Body of pancreas (tissue), 4 donors: ENCODE results near the gene STRC. TPM values are rescaled to one million over a fixed set of nuclear protein-coding genes. Genes with fewer than 3 reads are reported as not detected.
"Not testable (repeated sequence)": the region's sequence is repeated elsewhere in the genome, so short reads cannot be mapped to it uniquely, and the experiment has no call there.

ENCODE experiments used
- ATAC-seq: fragments of 150-250 bp; one replicate; pipeline ENCODE4 v1.9.1; 2016
- DNase-seq, 4 donors: peaks; one replicate each; pipeline ENCODE4 v3.0.0-alpha.2; 2019
- H3K27ac ChIP-seq, 4 donors: fragments of 200-600 bp; sonication (generic); 1 replicate in 3 of 4; 2 replicates in 1 of 4; pipeline versions ENCODE4 v1.5.1 to v1.6.1; 2016 to 2019; ENCODE audit warnings: mild to moderate bottlenecking in 1 of 4, mixed read lengths in 1 of 4, moderate library complexity in 1 of 4
- H3K27me3 ChIP-seq, 2 donors: fragments of 200-600 bp; sonication (generic); one replicate each; pipeline ENCODE4 v1.6.0; 2016; ENCODE audit warnings: mild to moderate bottlenecking in 1 of 2
- H3K36me3 ChIP-seq, 2 donors: fragments of 200-600 bp; sonication (generic); replicated peaks in 1 of 2; 2 replicates each; pipeline ENCODE4 v1.5.1; 2016; ENCODE audit warnings: low read depth in 2 of 2; ENCODE audit not compliant: insufficient read depth in 1 of 2
- H3K4me1 ChIP-seq: fragments of 200-600 bp; sonication (generic); one replicate; pipeline ENCODE4 v1.6.0; 2016
- H3K4me3 ChIP-seq, 2 donors: fragments of 200-600 bp; sonication (generic); 1 replicate in 1 of 2; 2 replicates in 1 of 2; pipeline ENCODE4 v1.5.1; 2016 to 2019
- H3K9me3 ChIP-seq, 3 donors: fragments of 200-600 bp; sonication (generic); 1 replicate in 2 of 3; 2 replicates in 1 of 3; pipeline ENCODE4 v1.5.1; 2016
- CTCF ChIP-seq, 7 experiments: fragments of 450-650 bp in 4 of 7; fragments of 200-600 bp in 3 of 7; sonication (generic) in 3 of 7; IDR thresholded peaks; one replicate each; pipeline ENCODE4 v1.5.1; 2016 to 2019; ENCODE audit warnings: antibody characterized with exemption in 7 of 7
- POLR2A ChIP-seq, 3 donors: fragments of 450-650 bp; IDR thresholded peaks; one replicate each; pipeline ENCODE4 v1.6.1; 2016; ENCODE audit warnings: antibody characterized with exemption in 3 of 3, mild to moderate bottlenecking in 2 of 3
- WGBS, 2 donors: methylation state at CpG; one replicate each; pipeline ENCODE4 v1.1.5; 2017; 5-methylcytosine and 5-hydroxymethylcytosine counted together
- intact Hi-C: fragments of 100-400 bp; cut with DNase I; formaldehyde crosslinking; loops from one replicate; pipeline ENCODE4 v1.15.1; 2023
- small RNA-seq: library from RNA; depleted of rRNA; stranded (forward); fragments of <200 nt; gene quantifications from one replicate; pipeline ENCODE3, GENCODE V24; 2016
- total RNA-seq, 2 donors: library from RNA; depleted of rRNA; stranded (reverse); fragments of >200 nt; gene quantifications; one replicate each; pipeline ENCODE4 v1.1.0, GENCODE V29; 2016

The STRC gene
- total RNA-seq, 2 donors from 2014 or later, result 0.66 TPM; not detected in 1

- H3K27me3 ChIP-seq, H3K9me3 ChIP-seq, ATAC-seq, H3K4me3 ChIP-seq, H3K4me1 ChIP-seq, H3K36me3 ChIP-seq, intact Hi-C loops, H3K27ac ChIP-seq, DNase-seq: not testable (repeated sequence)
- WGBS, 2 donors, result no CpG with 5 or more reads among the region's 2 CpGs
Observed at GRCh38 chr15:43566615-43567014, 52.0 kb downstream of the STRC start.

GRCh38 chr15:43563793-43564192 lies 54.8 kb downstream of the STRC start:
- H3K9me3 ChIP-seq, ATAC-seq, H3K4me3 ChIP-seq, H3K27ac ChIP-seq, DNase-seq, H3K4me1 ChIP-seq, H3K36me3 ChIP-seq, intact Hi-C loops, H3K27me3 ChIP-seq: not testable (repeated sequence)
- WGBS, 2 donors, result no CpG with 5 or more reads among the region's 8 CpGs

DNA sequence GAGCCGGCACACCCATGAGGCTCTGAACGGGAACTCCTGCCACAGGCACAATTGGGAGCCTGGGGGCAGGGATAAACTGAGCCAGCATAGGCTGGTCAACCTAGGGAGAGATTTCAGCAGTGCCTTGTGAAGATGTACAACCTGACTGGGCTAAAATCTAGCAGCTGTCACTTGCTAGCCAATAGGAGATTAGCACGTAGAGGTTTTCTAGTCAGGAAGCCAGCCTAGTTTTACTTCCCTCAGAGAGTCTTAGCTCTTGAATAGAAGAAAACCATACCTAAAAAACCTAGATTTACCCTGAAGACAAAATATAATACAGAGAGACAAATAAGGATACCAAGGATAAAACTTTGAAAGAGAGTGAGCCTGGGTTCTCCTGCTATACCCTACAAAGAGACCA lies 55.8 kb downstream of the STRC start:
- H3K9me3 ChIP-seq, H3K4me3 ChIP-seq, H3K27ac ChIP-seq, H3K36me3 ChIP-seq, intact Hi-C loops, H3K27me3 ChIP-seq, H3K4me1 ChIP-seq, ATAC-seq, DNase-seq: not testable (repeated sequence)
- WGBS, 2 donors, result no CpG with 5 or more reads among the region's 3 CpGs

DNA sequence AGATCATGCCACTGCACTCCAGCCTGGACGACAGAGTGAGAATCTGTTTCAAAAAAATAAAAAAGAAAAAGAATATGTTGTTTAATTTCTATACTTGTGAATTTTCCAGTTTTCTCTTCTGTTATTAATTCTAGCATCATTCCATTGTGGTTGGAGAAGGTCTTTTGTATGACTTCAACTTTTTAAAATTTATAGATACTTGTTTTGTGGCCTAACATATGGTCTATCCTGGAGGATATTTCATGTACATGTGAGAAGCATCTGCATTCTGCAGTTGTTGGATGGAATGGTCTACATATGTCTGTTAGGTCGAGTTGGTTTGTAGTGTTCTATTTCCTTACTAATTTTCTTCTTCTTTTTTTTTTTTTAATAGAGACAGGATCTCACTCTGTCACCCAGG lies 65.6 kb downstream of the STRC start:
- TF ChIP-seq CTCF (IDR thresholded peaks at IDR 0.05) (no peak), POLR2A (IDR thresholded peaks at IDR 0.05) (no peak)

DNA sequence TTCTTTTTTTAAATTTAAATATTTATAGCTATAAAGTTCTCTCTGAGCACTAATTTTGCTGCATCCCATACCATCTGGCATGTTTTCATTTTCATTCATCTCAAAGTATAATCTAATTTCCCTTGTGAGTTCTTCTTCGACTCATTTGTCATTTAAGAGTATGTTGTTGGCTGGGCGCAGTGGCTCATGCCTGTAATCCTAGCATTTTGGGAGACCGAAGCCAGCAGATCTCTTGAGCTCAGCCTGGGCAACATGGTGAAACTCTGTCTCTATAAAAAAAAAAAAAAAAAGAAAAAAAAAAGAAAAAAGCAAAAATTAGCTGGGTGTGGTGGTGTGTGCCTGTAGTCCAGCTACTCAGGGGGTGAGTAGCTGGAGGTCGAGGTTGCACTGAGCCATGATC lies 66.3 kb downstream of the STRC start:
- H3K9me3 ChIP-seq, result no peaks in the 10 kb centered on the region
- no peaks in the 10 kb centered on the region for H3K36me3 ChIP-seq
- no peaks in the 10 kb centered on the region for H3K4me1 ChIP-seq
- TF ChIP-seq CTCF (IDR thresholded peaks at IDR 0.05) (no peak), POLR2A (IDR thresholded peaks at IDR 0.05) (no peak)
- ATAC-seq (no peak), DNase-seq (no peak)
- H3K27ac ChIP-seq, result no peak overlapping the region
- H3K27me3 ChIP-seq, result no peaks in the 10 kb centered on the region
- 94 to 96% methylated on average over 4 of the region's 4 CpGs for WGBS, 2 donors
- H3K4me3 ChIP-seq, result no peak overlapping the region
- intact Hi-C loops, result no loop called here

More for the DNA sequence above, 65.6 kb downstream of the STRC start:
- ATAC-seq (no peak), DNase-seq (no peak)
- 73 to 78% methylated on average over 2 of the region's 2 CpGs for whole genome bisulfite sequencing, 2 donors
- no peak overlapping the region for H3K27ac ChIP-seq
- no peaks in the 10 kb centered on the region for H3K4me1 ChIP-seq
- H3K36me3 ChIP-seq, result no peaks in the 10 kb centered on the region
- H3K4me3 ChIP-seq, result no peak overlapping the region
- no peaks in the 10 kb centered on the region for H3K27me3 ChIP-seq
- intact Hi-C loops, result no loop called here
- no peaks in the 10 kb centered on the region for H3K9me3 ChIP-seq

GRCh38 chr15:43550527-43551363 lies 67.9 kb downstream of the STRC start:
- Histone ChIP-seq H3K27me3 (no peaks in the 10 kb centered on the region), H3K4me1 (no peaks in the 10 kb centered on the region), H3K27ac (no peak overlapping the region), H3K9me3 (no peaks in the 10 kb centered on the region), H3K4me3 (no peak overlapping the region), H3K36me3 (no peaks in the 10 kb centered on the region)
- peak in 1 of 4 donors; percentile 9 for DNase-seq
- no peak for ATAC-seq
- WGBS, 2 donors, result 80 to 81% methylated on average over 10 of the region's 10 CpGs
- intact Hi-C loops, result no loop called here
- TF ChIP-seq CTCF (IDR thresholded peaks at IDR 0.05) (no peak), POLR2A (IDR thresholded peaks at IDR 0.05) (no peak)

Small RNAs within 50 kb of the gene (small RNA-seq; reads per million reads assigned to genes)
- gene PDIA3P2 (not detected), gene RNU6-554P (not detected), gene RNU6-610P (not detected)

Other genes starting within 250 kb of the STRC start
- gene ZSCAN29, start 247.8 kb downstream of the STRC start, total RNA-seq, result 10 to 100 TPM; 11.2 to 13.2 TPM
- 10 to 100 TPM; 12.2 to 22.1 TPM for gene TUBGCP4, start 247.7 kb downstream of the STRC start, total RNA-seq
- gene TP53BP1, start 125.6 kb downstream of the STRC start, total RNA-seq, result 10 to 100 TPM; 12.5 to 17.5 TPM
- gene MAP1A, start 101.2 kb downstream of the STRC start, total RNA-seq, result 1 to 10 TPM; 3.1 to 4.0 TPM
- gene PPIP5K1, start 28.6 kb downstream of the STRC start, total RNA-seq, result 10 to 100 TPM; 22.1 to 27.0 TPM
- gene CKMT1B, start 24.8 kb downstream of the STRC start, total RNA-seq, result 10 to 100 TPM in 1 of 2 donors, 1 to 10 TPM in 1; 5.9 to 13.5 TPM
- gene CATSPER2, start 30.0 kb upstream of the STRC start, total RNA-seq, result 10 to 100 TPM in 1 of 2 donors, 1 to 10 TPM in 1; 8.3 to 16.2 TPM
- 1 to 10 TPM in 1 of 2 donors, not detected in 1; 2.6 TPM for gene CKMT1A, start 75.1 kb upstream of the STRC start, total RNA-seq
- 10 to 100 TPM; 80.7 to 89.3 TPM for gene PDIA3, start 127.6 kb upstream of the STRC start, total RNA-seq
- gene ELL3, start 158.2 kb upstream of the STRC start, total RNA-seq, result 10 to 100 TPM in 1 of 2 donors, 1 to 10 TPM in 1; 4.9 to 29.1 TPM
- 100 to 1,000 TPM; 190 to 818 TPM for gene SERF2, start 173.5 kb upstream of the STRC start, total RNA-seq
- gene SERINC4, start 181.4 kb upstream of the STRC start, total RNA-seq, result not detected
- gene HYPK, start 181.8 kb upstream of the STRC start, total RNA-seq, result 10 to 100 TPM; 13.2 to 52.9 TPM
- gene MFAP1, start 205.9 kb upstream of the STRC start, total RNA-seq, result 1 to 10 TPM; 1.6 to 9.9 TPM
- 1 to 10 TPM; 6.2 to 6.9 TPM for gene WDR76, start 208.2 kb upstream of the STRC start, total RNA-seq